Astrocyte (in vitro differentiated cells and primary cell): Measurements from ENCODE around the gene C17orf107. TPM values are rescaled to one million over a fixed set of nuclear protein-coding genes. Genes with fewer than 3 reads are reported as not detected.

Experiments used
- DNase-seq: peaks from one replicate; pipeline ENCODE4 v3.0.0-alpha.2; 2010; ENCODE audit warnings: low read depth
- FAIRE-seq: peaks from 2 replicates; lab custom pipeline; 2011; peaks lifted over from hg19 to GRCh38; lab: Jason Lieb, UNC
- H2AFZ ChIP-seq: 2 replicates; pipeline ENCODE4 v1.6.0; 2012; ENCODE audit warnings: low read depth, low read length, inconsistent platforms
- H3K27ac ChIP-seq: 2 replicates; pipeline ENCODE4 v1.5.1; 2011; ENCODE audit warnings: low read depth, low read length, inconsistent platforms
- H3K27me3 ChIP-seq: 2 replicates; pipeline ENCODE4 v1.6.0; 2011; ENCODE audit warnings: low read length, inconsistent platforms; ENCODE audit not compliant: insufficient read depth
- H3K36me3 ChIP-seq: 2 replicates; pipeline ENCODE4 v1.5.1; 2011; ENCODE audit warnings: low read length, inconsistent platforms; ENCODE audit not compliant: insufficient read depth
- H3K4me1 ChIP-seq: 2 replicates; pipeline ENCODE4 v1.5.1; 2011; ENCODE audit warnings: low read length, inconsistent platforms; ENCODE audit not compliant: insufficient read depth
- H3K4me2 ChIP-seq: 2 replicates; pipeline ENCODE4 v1.6.0; 2012; ENCODE audit warnings: low read length, inconsistent platforms
- H3K4me3 ChIP-seq: 2 replicates; pipeline ENCODE4 v1.5.1; 2011; ENCODE audit warnings: low read depth, mild to moderate bottlenecking, low read length, inconsistent platforms; ENCODE audit not compliant: insufficient read depth
- H3K79me2 ChIP-seq: 2 replicates; pipeline ENCODE4 v1.6.0; 2012; ENCODE audit warnings: mild to moderate bottlenecking, low read length, inconsistent platforms; ENCODE audit not compliant: insufficient read depth
- H3K9ac ChIP-seq: 2 replicates; pipeline ENCODE4 v1.6.0; 2012; ENCODE audit warnings: mild to moderate bottlenecking, low read length, inconsistent platforms
- H3K9me3 ChIP-seq: 2 replicates; pipeline ENCODE4 v1.5.1; 2012; ENCODE audit warnings: low read depth, mild to moderate bottlenecking, low read length, inconsistent platforms; ENCODE audit not compliant: insufficient read depth
- H4K20me1 ChIP-seq: 2 replicates; pipeline ENCODE4 v1.6.0; 2012; ENCODE audit warnings: low read length, inconsistent platforms; ENCODE audit not compliant: insufficient read depth
- H3K27ac Mint-ChIP-seq: one replicate; pipeline ENCODE4 v1.8.0; 2021; ENCODE audit warnings: mild to moderate bottlenecking, mixed read lengths; ENCODE audit not compliant: unreplicated experiment
- H3K27me3 Mint-ChIP-seq: one replicate; pipeline ENCODE4 v1.8.0; 2021; ENCODE audit warnings: low read depth, mixed read lengths; ENCODE audit not compliant: unreplicated experiment
- H3K36me3 Mint-ChIP-seq: one replicate; pipeline ENCODE4 v1.8.0; 2021; ENCODE audit warnings: low read depth, mixed read lengths; ENCODE audit not compliant: unreplicated experiment
- H3K4me1 Mint-ChIP-seq: one replicate; pipeline ENCODE4 v1.8.0; 2021; ENCODE audit warnings: low read depth, mixed read lengths; ENCODE audit not compliant: unreplicated experiment
- H3K4me3 Mint-ChIP-seq: one replicate; pipeline ENCODE4 v1.8.0; 2021; ENCODE audit warnings: mild to moderate bottlenecking, moderate library complexity, mixed read lengths; ENCODE audit not compliant: unreplicated experiment
- H3K9me3 Mint-ChIP-seq: one replicate; pipeline ENCODE4 v1.8.0; 2021; ENCODE audit warnings: mild to moderate bottlenecking, mixed read lengths; ENCODE audit not compliant: unreplicated experiment
- EZH2 ChIP-seq: IDR thresholded peaks from 2 replicates; pipeline ENCODE4 v1.6.1; 2012; ENCODE audit warnings: mild to moderate bottlenecking, low read length, inconsistent platforms; ENCODE audit not compliant: insufficient read depth
- total RNA-seq: library from RNA; stranded (reverse); gene quantifications from 2 replicates; pipeline ENCODE4 v1.2.1, GENCODE V29; 2021
- TF ChIP-seq, protein P1 (sequence below): IDR thresholded peaks from 2 replicates; pipeline ENCODE4 v1.5.1; 2011; ENCODE audit warnings: low read depth, mild to moderate bottlenecking, inconsistent platforms, low read length, moderate library complexity; ENCODE audit not compliant: insufficient read depth

C17orf107 gene
- total RNA-seq, 1 donor from 2014 or later, result 2.2 TPM

DNA sequence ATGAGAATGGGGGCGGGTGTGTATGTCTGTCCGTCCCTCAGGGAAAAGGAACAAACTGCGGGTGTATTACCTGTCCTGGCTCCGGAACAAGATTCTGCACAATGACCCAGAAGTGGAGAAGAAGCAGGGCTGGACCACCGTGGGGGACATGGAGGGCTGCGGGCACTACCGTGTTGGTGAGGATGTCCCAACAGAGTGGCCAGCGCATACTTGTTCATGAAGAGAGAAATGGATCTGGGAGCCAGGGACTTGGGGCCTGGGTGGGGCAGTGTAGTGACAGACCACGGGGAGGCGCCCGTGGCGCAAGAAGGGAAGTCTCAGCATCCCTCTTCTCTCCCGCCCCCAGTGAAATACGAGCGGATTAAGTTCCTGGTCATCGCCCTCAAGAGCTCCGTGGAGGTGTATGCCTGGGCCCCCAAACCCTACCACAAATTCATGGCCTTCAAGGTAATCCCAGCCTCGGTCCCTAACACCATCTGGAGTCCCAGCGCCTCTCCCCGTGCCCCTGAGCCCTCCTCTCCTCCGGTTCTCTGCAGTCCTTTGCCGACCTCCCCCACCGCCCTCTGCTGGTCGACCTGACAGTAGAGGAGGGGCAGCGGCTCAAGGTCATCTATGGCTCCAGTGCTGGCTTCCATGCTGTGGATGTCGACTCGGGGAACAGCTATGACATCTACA lies 3.5 kb upstream of the C17orf107 start:
- TF ChIP-seq, protein P1, sequence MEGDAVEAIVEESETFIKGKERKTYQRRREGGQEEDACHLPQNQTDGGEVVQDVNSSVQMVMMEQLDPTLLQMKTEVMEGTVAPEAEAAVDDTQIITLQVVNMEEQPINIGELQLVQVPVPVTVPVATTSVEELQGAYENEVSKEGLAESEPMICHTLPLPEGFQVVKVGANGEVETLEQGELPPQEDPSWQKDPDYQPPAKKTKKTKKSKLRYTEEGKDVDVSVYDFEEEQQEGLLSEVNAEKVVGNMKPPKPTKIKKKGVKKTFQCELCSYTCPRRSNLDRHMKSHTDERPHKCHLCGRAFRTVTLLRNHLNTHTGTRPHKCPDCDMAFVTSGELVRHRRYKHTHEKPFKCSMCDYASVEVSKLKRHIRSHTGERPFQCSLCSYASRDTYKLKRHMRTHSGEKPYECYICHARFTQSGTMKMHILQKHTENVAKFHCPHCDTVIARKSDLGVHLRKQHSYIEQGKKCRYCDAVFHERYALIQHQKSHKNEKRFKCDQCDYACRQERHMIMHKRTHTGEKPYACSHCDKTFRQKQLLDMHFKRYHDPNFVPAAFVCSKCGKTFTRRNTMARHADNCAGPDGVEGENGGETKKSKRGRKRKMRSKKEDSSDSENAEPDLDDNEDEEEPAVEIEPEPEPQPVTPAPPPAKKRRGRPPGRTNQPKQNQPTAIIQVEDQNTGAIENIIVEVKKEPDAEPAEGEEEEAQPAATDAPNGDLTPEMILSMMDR, result no peak
- no peak for TF ChIP-seq EZH2
- peaks cover 6% of the 10 kb centered on the region for H3K4me1 ChIP-seq
- Mint-ChIP-seq H3K4me3 (no peak overlapping the region), H3K27ac (no peak overlapping the region), H3K36me3 (peaks cover 16% of the 10 kb centered on the region), H3K27me3 (no peaks in the 10 kb centered on the region), H3K4me1 (no peaks in the 10 kb centered on the region), H3K9me3 (no peaks in the 10 kb centered on the region)
- H2AFZ ChIP-seq, result no peak overlapping the region
- no peaks in the 10 kb centered on the region for H3K9me3 ChIP-seq
- peaks cover 2% of the 10 kb centered on the region for H3K27me3 ChIP-seq
- peaks cover 3% of the 10 kb centered on the region for H4K20me1 ChIP-seq
- no peak for FAIRE-seq
- H3K27ac ChIP-seq, result no peak overlapping the region
- no peaks in the 10 kb centered on the region for H3K79me2 ChIP-seq
- peaks cover 12% of the 10 kb centered on the region for H3K36me3 ChIP-seq
- H3K4me3 ChIP-seq, result no peak overlapping the region
- no peak for DNase-seq
- no peak overlapping the region for H3K9ac ChIP-seq
- no peak overlapping the region for H3K4me2 ChIP-seq

DNA sequence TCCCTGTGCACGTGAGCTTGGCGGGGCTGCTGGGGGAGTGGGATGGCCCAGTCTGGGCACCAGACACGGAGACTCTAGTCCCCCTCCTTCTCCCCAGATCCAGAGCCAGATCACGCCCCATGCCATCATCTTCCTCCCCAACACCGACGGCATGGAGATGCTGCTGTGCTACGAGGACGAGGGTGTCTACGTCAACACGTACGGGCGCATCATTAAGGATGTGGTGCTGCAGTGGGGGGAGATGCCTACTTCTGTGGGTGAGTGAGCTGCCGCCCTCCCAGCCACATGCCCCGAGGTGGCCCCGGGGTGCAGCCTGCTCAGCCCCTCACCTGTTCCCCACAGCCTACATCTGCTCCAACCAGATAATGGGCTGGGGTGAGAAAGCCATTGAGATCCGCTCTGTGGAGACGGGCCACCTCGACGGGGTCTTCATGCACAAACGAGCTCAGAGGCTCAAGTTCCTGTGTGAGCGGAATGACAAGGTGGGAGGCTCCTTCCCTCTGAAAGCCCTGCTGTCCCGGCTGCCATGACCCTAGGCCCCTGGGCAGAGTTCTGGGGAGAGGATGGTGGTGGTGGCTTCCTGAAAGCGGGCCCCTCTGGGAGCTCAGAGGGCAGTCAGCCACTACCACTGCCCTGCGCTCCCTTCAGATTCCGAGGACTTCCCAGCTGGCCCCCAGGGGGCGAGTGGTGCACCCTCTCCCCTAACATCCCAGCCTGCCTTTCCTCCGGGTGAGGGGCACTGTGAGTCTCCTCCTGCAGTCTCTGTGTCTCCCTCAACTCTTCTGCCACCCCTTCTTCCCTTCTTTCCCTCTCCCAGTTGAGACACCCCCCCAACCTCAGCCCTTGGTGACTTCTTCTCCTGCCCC lies 2.8 kb upstream of the C17orf107 start:
- Mint-ChIP-seq H3K4me3 (no peak overlapping the region), H3K27ac (no peak overlapping the region), H3K9me3 (no peaks in the 10 kb centered on the region), H3K27me3 (no peaks in the 10 kb centered on the region), H3K4me1 (no peaks in the 10 kb centered on the region), H3K36me3 (peaks cover 18% of the 10 kb centered on the region)
- no peak overlapping the region for H3K9ac ChIP-seq
- peaks cover 6% of the 10 kb centered on the region for H3K4me1 ChIP-seq
- TF ChIP-seq, protein P1, result no peak
- TF ChIP-seq EZH2, result no peak
- peaks cover 12% of the 10 kb centered on the region for H3K36me3 ChIP-seq
- H3K27ac ChIP-seq, result no peak overlapping the region
- DNase-seq (no peak), FAIRE-seq (no peak)
- H3K4me2 ChIP-seq, result no peak overlapping the region
- H3K79me2 ChIP-seq, result no peaks in the 10 kb centered on the region
- no peak overlapping the region for H3K4me3 ChIP-seq
- H3K27me3 ChIP-seq, result peaks cover 2% of the 10 kb centered on the region
- no peaks in the 10 kb centered on the region for H3K9me3 ChIP-seq
- peaks cover 3% of the 10 kb centered on the region for H4K20me1 ChIP-seq
- H2AFZ ChIP-seq, result no peak overlapping the region
